SK-N-SH (cell line): Measurements from ENCODE around the gene SPTB.

ENCODE experiments used
- CHD2 ChIP-seq: fragments of 150-350 bp; IDR thresholded peaks from 2 replicates; pipeline ENCODE4 v1.6.1; 2018; ENCODE audit warnings: low read length; ENCODE audit not compliant: partially characterized antibody
- GABPA ChIP-seq: IDR thresholded peaks from 2 replicates; pipeline ENCODE4 v1.4.0; 2012; ENCODE audit warnings: low read depth, mild to moderate bottlenecking
- TAF1 ChIP-seq: IDR thresholded peaks from 2 replicates; pipeline ENCODE4 v1.6.1; 2012; ENCODE audit warnings: low read depth, mild to moderate bottlenecking, low read length, moderate library complexity, borderline replicate concordance

GRCh38 chr14:64714432-64715025 is 165.2 kb downstream of the SPTB start:
- TF ChIP-seq TAF1 (no peak), CHD2 (no peak), GABPA (no peak)
